ENCODE measurements around the gene SMAD3. TPM values are rescaled to one million over a fixed set of nuclear protein-coding genes. Genes with fewer than 3 reads are reported as not detected.

The SMAD3 gene
- polyA plus RNA-seq, 1 experiment: 59.4 TPM

GRCh38 chr15:67163180-67163579 lies 97.8 kb downstream of the SMAD3 start:
- TF ChIP-seq CTCF (IDR thresholded peaks at IDR 0.05; ENCODE audit: insufficient read depth, low read depth, low read length): no peak
- no peak for DNase-seq (ENCODE audit: low read depth)
- H3K4me3 ChIP-seq (ENCODE audit: low read depth, low read length): no peak overlapping the region
- H3K27me3 ChIP-seq (ENCODE audit: control insufficient read depth, insufficient read depth, low read length): no peaks in the 10 kb centered on the region
- POLR2A ChIA-PET: no interaction called here
- H3K36me3 ChIP-seq (ENCODE audit: control insufficient read depth, insufficient read depth, low read length): peaks cover 29% of the 10 kb centered on the region
- CTCF ChIA-PET: no interaction called here

- ChIA-PET POLR2A (no interaction called here), CTCF (no interaction called here)
- H3K27me3 ChIP-seq (ENCODE audit: control insufficient read depth, insufficient read depth, low read length): no peaks in the 10 kb centered on the region
- peaks cover 28% of the 10 kb centered on the region for H3K36me3 ChIP-seq (ENCODE audit: control insufficient read depth, insufficient read depth, low read length)
- H3K4me3 ChIP-seq (ENCODE audit: low read depth, low read length): no peak overlapping the region
- no peak for DNase-seq (ENCODE audit: low read depth)
- no peak for TF ChIP-seq CTCF (IDR thresholded peaks at IDR 0.05; ENCODE audit: insufficient read depth, low read depth, low read length)
Measured at GRCh38 chr15:67164401-67164791, 99.0 kb downstream of the SMAD3 start.

GRCh38 chr15:67164811-67165253 lies 99.4 kb downstream of the SMAD3 start:
- Histone ChIP-seq H3K27me3 (ENCODE audit: control insufficient read depth, insufficient read depth, low read length) (no peaks in the 10 kb centered on the region), H3K36me3 (ENCODE audit: control insufficient read depth, insufficient read depth, low read length) (peaks cover 28% of the 10 kb centered on the region), H3K4me3 (ENCODE audit: low read depth, low read length) (no peak overlapping the region)
- DNase-seq (ENCODE audit: low read depth): no peak
- TF ChIP-seq CTCF (IDR thresholded peaks at IDR 0.05; ENCODE audit: insufficient read depth, low read depth, low read length): no peak
- ChIA-PET POLR2A (no interaction called here), CTCF (no interaction called here)

GRCh38 chr15:67165254-67166253 lies 100.2 kb downstream of the SMAD3 start:
- CTCF ChIA-PET: no interaction called here

More at GRCh38 chr15:67165254-67166253, 100.2 kb downstream of the SMAD3 start:
- Histone ChIP-seq H3K27me3 (ENCODE audit: control insufficient read depth, insufficient read depth, low read length) (no peaks in the 10 kb centered on the region), H3K4me3 (ENCODE audit: low read depth, low read length) (no peak overlapping the region), H3K36me3 (ENCODE audit: control insufficient read depth, insufficient read depth, low read length) (peaks cover 31% of the 10 kb centered on the region)
- no peak for DNase-seq (ENCODE audit: low read depth)
- no peak for TF ChIP-seq CTCF (IDR thresholded peaks at IDR 0.05; ENCODE audit: insufficient read depth, low read depth, low read length)
- POLR2A ChIA-PET: no interaction called here

Measured in BJ (cell line).